Tibial artery (tissue), 4 donors: ENCODE results near the gene GTF2F2.

ENCODE experiments used
- DNase-seq, 2 donors: peaks; one replicate each; pipeline ENCODE4 v3.0.0-alpha.2; 2019
- H3K27ac ChIP-seq, 2 donors: fragments of 200-600 bp; sonication (generic) in 1 of 2; 1 replicate in 1 of 2; 2 replicates in 1 of 2; pipeline ENCODE4 v1.5.1; 2018 to 2019; ENCODE audit warnings: mild to moderate bottlenecking in 1 of 2
- H3K27me3 ChIP-seq, 2 donors: fragments of 200-600 bp; sonication (generic) in 1 of 2; one replicate each; pipeline versions ENCODE4 v1.5.1 to v1.6.0; 2016 to 2019
- H3K36me3 ChIP-seq, 3 donors: fragments of 200-600 bp; sonication (generic) in 2 of 3; one replicate each; pipeline ENCODE4 v1.5.1; 2016 to 2019; ENCODE audit warnings: mild to moderate bottlenecking in 2 of 3
- H3K4me1 ChIP-seq, 4 donors: fragments of 200-600 bp; sonication (generic) in 2 of 4; 1 replicate in 3 of 4; 2 replicates in 1 of 4; pipeline ENCODE4 v1.5.1; 2016 to 2019
- H3K4me3 ChIP-seq, 2 donors: fragments of 200-600 bp; sonication (generic) in 1 of 2; 1 replicate in 1 of 2; 2 replicates in 1 of 2; pipeline ENCODE4 v1.5.1; 2018 to 2019; ENCODE audit warnings: mild to moderate bottlenecking in 2 of 2
- H3K9me3 ChIP-seq, 3 donors: fragments of 200-600 bp; sonication (generic) in 1 of 3; one replicate each; pipeline ENCODE4 v1.5.1; 2016 to 2019
- CTCF ChIP-seq, 2 experiments: fragments of 200-600 bp in 1 of 2; fragments of 450-650 bp in 1 of 2; IDR thresholded peaks; one replicate each; pipeline ENCODE4 v1.5.1; 2017 to 2019; ENCODE audit warnings: antibody characterized with exemption in 2 of 2, mild to moderate bottlenecking in 1 of 2, moderate library complexity in 1 of 2
- intact Hi-C: fragments of 100-400 bp; cut with DNase I; formaldehyde crosslinking; loops from one replicate; pipeline ENCODE4 v1.15.0; 2023; ENCODE audit warnings: low total_unique reads

GTF2F2 gene

GRCh38 chr13:45249662-45250061 lies 129.4 kb downstream of the GTF2F2 start:
- Histone ChIP-seq H3K4me3 (no peak overlapping the region), H3K27me3 (no peaks in the 10 kb centered on the region), H3K4me1 (no peaks in the 10 kb centered on the region), H3K36me3 (peaks cover 5 to 11% (median 10%) of the 10 kb centered on the region in 3 donors), H3K9me3 (no peaks in the 10 kb centered on the region), H3K27ac (no peak overlapping the region)
- no peak for TF ChIP-seq CTCF (IDR thresholded peaks at IDR 0.05)
- no peak for DNase-seq
- intact Hi-C loops = no loop called here

DNA sequence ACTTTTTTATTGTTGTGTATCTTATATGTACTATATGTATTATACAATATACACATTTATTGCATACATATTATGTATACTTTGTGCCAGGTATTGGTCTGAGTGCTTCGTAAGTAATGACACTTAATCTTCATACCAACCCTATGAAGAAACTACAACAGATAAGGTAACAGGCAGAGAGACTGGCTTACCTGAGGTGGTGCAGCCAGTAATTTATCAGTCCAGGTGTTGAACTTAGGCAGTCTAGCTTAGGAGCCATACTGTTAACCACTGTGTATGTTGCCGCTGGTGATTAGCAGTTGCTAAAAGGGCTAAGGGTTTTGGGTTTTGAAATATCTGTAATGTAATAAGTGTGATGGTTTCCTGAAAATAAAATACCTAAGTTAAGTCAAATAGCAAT lies 134.1 kb downstream of the GTF2F2 start:
- no peak for TF ChIP-seq CTCF (IDR thresholded peaks at IDR 0.05)
- Histone ChIP-seq H3K9me3 (no peaks in the 10 kb centered on the region), H3K27me3 (no peaks in the 10 kb centered on the region), H3K27ac (no peak overlapping the region), H3K36me3 (peaks cover 5 to 11% (median 10%) of the 10 kb centered on the region in 3 donors), H3K4me3 (no peak overlapping the region), H3K4me1 (peaks cover 0 to 9% (median 0%) of the 10 kb centered on the region in 4 donors)
- intact Hi-C loops = no loop called here
- DNase-seq = no peak

DNA sequence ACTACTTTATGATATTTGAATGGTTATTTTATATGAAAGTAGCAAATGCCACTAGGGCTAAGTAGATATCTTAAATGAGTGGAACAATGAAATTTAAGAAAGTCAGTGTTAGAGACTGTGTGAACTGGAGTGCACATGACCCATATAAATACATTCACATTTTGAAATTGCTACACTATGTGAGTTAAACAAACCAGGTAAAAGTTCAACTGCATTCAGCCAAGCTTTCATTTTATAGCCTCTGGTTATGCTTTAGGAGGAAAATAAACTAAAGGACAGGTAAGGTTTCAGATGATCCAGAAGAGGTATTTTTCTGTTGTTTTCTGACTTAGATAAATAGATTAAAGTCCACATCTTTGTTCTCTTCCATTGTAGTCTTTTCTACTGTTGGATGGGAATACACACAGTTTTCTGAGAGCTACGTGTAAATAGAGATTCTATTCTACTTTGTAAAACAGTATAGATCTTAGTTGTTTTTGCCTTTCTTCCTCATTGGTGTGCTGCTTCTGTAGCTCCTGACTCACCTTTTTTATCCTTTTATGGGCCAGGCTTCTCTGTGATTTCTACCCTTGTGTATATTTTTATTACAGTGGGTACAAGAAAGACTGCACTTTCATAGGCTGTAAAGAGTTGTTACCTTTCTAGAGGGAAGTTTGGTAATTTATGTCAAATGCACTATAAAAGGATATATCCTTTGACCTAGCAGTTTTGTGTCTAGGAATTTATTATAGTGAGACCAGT lies 135.1 kb downstream of the GTF2F2 start:
- H3K36me3 ChIP-seq = peaks cover 5 to 11% (median 10%) of the 10 kb centered on the region in 3 donors
- DNase-seq = no peak
- TF ChIP-seq CTCF (IDR thresholded peaks at IDR 0.05) = no peak

GRCh38 chr13:45256254-45256653 lies 135.9 kb downstream of the GTF2F2 start:
- intact Hi-C loops = no loop called here
- H3K27ac ChIP-seq = no peak overlapping the region
- H3K4me1 ChIP-seq = peaks cover 0 to 9% (median 0%) of the 10 kb centered on the region in 4 donors
- H3K27me3 ChIP-seq = no peaks in the 10 kb centered on the region
- peaks cover 5 to 11% (median 10%) of the 10 kb centered on the region in 3 donors for H3K36me3 ChIP-seq
- no peak overlapping the region for H3K4me3 ChIP-seq
- TF ChIP-seq CTCF (IDR thresholded peaks at IDR 0.05) = no peak
- DNase-seq = no peak
- H3K9me3 ChIP-seq = no peaks in the 10 kb centered on the region

More for the DNA sequence above, 135.1 kb downstream of the GTF2F2 start:
- H3K4me3 ChIP-seq = no peak overlapping the region
- H3K9me3 ChIP-seq = no peaks in the 10 kb centered on the region
- intact Hi-C loops = no loop called here
- H3K27me3 ChIP-seq = no peaks in the 10 kb centered on the region
- peaks cover 0 to 9% (median 0%) of the 10 kb centered on the region in 4 donors for H3K4me1 ChIP-seq
- H3K27ac ChIP-seq = no peak overlapping the region

DNA sequence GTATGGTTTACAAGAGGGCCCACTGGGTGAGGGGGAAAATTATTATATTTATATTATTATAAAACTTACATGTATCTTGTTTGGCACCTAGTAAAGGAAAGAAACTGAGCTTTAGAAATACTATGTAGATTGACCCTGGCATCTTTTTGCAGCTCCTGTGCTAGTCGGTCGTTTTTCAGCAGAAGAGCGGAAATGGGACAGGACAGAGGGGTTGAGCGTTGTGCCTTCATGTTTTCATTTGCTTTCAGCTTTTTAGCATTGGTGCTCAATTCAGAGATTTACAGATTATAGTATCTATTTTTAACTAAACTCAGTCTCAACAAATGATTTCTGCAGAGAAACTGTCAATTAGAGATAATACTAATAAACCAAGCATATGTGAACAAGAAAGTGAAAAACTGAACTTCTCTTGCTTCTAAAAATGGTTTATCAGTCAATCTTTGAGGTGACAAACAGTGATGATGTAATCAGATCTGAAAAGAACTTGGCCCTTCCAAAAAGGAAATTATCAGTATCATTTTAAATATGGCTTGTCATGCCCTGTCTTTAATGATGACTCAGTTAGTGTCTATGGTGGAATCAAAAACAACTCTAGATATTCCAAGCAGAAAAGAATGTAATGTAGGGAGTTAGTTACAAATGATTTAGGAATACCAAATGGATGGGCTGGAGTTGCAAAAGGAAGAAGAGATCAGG lies 137.5 kb downstream of the GTF2F2 start:
- intact Hi-C loops = no loop called here
- no peaks in the 10 kb centered on the region for H3K27me3 ChIP-seq
- H3K36me3 ChIP-seq = peaks cover 5 to 10% (median 10%) of the 10 kb centered on the region in 3 donors
- H3K9me3 ChIP-seq = no peaks in the 10 kb centered on the region
- H3K4me3 ChIP-seq = no peak overlapping the region
- no peak for DNase-seq
- TF ChIP-seq CTCF (IDR thresholded peaks at IDR 0.05) = no peak
- H3K27ac ChIP-seq = no peak overlapping the region
- H3K4me1 ChIP-seq = peaks cover 0 to 9% (median 0%) of the 10 kb centered on the region in 4 donors
